ENCODE data around the gene PLXND1.

GRCh38 chr3:129575233-129575996 lies 31.1 kb downstream of the PLXND1 start:
- TF ChIP-seq, protein P1, sequence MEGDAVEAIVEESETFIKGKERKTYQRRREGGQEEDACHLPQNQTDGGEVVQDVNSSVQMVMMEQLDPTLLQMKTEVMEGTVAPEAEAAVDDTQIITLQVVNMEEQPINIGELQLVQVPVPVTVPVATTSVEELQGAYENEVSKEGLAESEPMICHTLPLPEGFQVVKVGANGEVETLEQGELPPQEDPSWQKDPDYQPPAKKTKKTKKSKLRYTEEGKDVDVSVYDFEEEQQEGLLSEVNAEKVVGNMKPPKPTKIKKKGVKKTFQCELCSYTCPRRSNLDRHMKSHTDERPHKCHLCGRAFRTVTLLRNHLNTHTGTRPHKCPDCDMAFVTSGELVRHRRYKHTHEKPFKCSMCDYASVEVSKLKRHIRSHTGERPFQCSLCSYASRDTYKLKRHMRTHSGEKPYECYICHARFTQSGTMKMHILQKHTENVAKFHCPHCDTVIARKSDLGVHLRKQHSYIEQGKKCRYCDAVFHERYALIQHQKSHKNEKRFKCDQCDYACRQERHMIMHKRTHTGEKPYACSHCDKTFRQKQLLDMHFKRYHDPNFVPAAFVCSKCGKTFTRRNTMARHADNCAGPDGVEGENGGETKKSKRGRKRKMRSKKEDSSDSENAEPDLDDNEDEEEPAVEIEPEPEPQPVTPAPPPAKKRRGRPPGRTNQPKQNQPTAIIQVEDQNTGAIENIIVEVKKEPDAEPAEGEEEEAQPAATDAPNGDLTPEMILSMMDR (IDR thresholded peaks at IDR 0.05; ENCODE audit: borderline replicate concordance, extremely low read depth, low read length, poor library complexity, severe bottlenecking) = no peak
- TF ChIP-seq EZH2 (IDR thresholded peaks at IDR 0.05; ENCODE audit: borderline replicate concordance, low read depth, low read length, severe bottlenecking) = no peak
